Placental pericyte (primary cell): ENCODE measurements around the gene CFAP91. TPM values are rescaled to one million over a fixed set of nuclear protein-coding genes. Genes with fewer than 3 reads are reported as not detected.

Source experiments
- total RNA-seq: library from RNA; depleted of rRNA; stranded (reverse); fragments of >200 nt; gene quantifications from 2 replicates; pipeline ENCODE4 v1.2.3, GENCODE V29; 2012

The CFAP91 gene
- under 0.01 TPM in 1 of 2 replicates, not detected in the other for total RNA-seq

DNA sequence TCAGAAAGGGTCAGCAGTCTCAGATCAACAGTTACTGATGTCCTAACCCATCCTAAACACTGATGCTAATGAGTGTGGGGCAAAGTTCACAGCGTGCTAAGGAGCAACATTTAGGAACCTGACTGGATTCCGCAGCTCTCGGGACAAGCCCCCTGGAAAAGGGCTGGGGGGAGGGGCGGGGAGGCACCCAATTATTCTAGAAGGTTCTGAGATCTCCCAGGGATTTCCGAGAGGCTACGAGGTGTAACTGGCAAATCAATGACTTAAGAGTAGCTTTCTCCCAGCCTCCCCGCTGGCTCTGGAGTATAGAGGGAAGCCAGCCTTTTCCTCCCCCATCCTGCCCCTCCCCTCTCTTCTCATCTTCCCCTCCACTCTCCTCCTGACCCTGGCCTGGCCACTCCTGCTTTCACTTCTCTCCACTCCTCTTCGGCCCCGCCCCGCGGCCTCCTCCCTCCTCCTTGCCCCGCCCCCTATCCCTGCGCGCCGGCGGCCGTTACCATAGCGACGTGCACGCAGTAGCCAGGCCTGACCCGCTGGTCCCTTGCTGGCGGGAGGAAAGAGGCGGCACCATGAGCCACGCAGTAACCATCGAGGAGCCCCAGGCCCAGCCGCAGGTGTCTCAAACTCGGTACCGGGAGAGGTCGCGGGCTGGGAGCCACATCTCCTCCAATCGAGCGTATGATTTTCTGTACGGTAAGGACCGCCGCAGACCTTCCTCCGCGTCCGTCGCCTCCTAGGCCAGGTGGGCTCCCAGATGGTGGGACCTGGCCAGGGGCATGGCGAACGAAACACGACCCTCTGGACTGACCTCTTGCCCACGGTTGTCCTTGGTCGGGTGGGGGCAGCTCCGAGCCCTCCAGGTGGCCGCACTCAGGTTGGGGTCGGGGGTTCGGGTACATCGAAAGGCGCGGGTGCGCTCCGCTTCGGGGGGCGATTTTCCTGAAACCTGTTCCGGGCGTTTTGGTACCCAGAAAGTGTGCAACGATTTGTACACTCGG is at the start of gene CFAP91:
TSS of gene CFAP91 (plus strand) at position 493 of the 998 bp plus-strand sequence. CDS start at position 570, 77 bp downstream.

GRCh38 chr3:119660474-119661440 is 42.1 kb upstream of the CFAP91 start, which contains the start of gene POPDC2:
Gene POPDC2 (minus strand): TSS chr3:119660589. CDS start chr3:119660423, 166 bp downstream.

DNA sequence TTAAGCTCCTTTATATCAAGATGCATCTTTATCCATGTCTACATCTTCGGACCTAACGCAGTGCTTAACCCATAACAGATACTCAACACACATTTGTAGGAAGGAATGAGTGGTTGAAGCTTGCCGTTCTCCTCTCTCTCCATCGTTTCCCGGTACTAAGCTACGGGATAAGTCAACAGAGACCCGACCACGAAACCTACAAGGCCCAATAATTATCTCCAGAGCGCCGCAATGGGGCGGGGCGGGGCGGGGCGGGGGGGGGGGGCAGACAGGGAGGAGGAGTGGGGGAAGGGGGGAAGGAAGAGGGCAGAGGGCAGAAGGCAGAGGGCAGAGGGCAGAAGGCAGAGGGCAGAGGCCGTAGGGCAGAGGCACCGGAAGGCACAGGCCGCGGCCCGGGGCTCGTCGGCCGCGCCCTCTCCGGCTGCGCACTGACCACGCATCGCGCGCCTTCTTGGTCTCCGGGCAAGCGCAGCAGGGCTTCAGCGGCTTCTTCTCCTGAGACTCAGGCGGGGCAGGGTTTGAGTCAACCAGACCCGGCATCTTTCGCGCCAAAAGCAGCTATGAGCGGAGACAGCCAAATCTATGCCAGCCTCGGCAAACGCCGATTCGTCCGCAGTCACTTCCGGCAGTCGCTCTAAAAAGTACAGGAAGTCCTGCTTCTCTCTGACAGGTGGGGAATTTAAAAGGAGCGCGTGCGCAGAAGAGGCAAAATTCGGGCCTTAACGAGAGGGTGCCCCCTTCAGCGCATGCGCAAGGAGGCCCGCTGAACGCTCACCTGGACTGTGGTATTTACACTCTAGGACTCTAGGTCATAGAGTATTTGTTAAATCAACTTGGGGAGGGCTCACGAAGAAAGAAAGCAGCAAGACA is 25.8 kb upstream of the CFAP91 start, which contains the start of gene COX17:
TSS of gene COX17 (minus strand) at position 636 of the 870 bp plus-strand sequence. CDS start at position 540, 96 bp downstream.

Other genes starting within 250 kb of the CFAP91 start
- 90.2 and 169 TPM in 2 replicates for gene TMEM39A, start 239.4 kb upstream of the CFAP91 start, total RNA-seq
- 16.0 and 24.3 TPM in 2 replicates for gene POGLUT1, start 234.1 kb upstream of the CFAP91 start, total RNA-seq
- gene TIMMDC1, start 204.5 kb upstream of the CFAP91 start, total RNA-seq: 51.9 and 56.7 TPM in 2 replicates
- not detected in 2 replicates for gene CD80, start 143.4 kb upstream of the CFAP91 start, total RNA-seq
- 1.3 and 3.7 TPM in 2 replicates for gene ADPRH, start 123.5 kb upstream of the CFAP91 start, total RNA-seq
- gene PLA1A, start 105.1 kb upstream of the CFAP91 start, total RNA-seq: not detected in 2 replicates
- 0.14 and 0.44 TPM in 2 replicates for gene POPDC2, start 42.4 kb upstream of the CFAP91 start, total RNA-seq
- gene COX17, start 25.6 kb upstream of the CFAP91 start, total RNA-seq: 7.9 and 12.3 TPM in 2 replicates
- under 0.01 TPM in 1 of 2 replicates, not detected in the other for gene NR1I2, start 79.1 kb downstream of the CFAP91 start, total RNA-seq